HG03060 (cell line): ENCODE results near the gene CPS1.

Experiments used
- ATAC-seq: cut with Tn5 transposase; IDR thresholded peaks from one replicate; pipeline ENCODE4 v1.9.1; 2021; ENCODE audit warnings: low read depth, moderate number of reproducible peaks; ENCODE audit not compliant: unreplicated experiment

The CPS1 gene

GRCh38 chr2:210556329-210556980 lies at the start of gene CPS1:
Gene CPS1 (plus strand): TSS chr2:210556599. CDS start chr2:210556734, 135 bp downstream.
- ATAC-seq: no peak

DNA sequence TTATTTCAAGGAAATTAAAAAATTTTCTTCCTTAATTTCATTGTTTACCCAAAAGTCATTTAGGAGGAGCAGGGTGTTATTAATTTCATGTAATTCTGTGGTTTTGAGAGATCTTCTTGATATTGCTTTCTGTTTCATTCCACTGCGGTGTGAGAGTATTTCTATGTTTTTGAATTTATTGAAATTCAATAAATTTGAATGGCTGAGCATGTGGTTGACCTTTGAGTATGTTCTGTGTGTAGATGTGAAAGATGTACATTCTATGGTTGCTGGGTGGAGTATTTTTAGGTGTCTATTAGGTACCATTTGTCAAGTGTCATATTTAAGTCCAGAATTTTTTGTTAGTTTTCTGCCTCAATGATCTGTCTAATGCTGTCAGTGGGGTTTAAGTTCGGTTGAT lies 40.5 kb upstream of the CPS1 start:
- ATAC-seq: no peak

GRCh38 chr2:210517264-210517663 lies 39.1 kb upstream of the CPS1 start:
- no peak for ATAC-seq

DNA sequence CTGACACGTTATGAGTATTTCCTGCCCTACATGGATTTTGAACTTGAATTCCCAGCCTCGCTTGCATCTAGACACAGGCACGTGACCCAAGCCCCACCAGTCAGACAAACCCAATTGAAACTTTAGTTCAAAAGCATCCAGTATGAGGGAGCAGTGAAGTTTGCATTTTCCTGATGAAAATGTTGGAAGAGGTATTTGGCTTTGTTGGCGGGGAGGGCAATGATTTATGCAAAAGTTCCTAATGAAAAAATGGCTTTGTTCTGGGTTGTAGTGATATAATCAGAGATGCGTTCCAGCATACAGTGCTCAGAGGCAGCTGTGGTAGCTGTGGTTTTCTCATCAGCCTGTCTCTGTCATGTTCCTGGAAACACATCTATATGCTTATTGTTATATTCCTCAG lies 36.8 kb upstream of the CPS1 start:
- ATAC-seq: no peak

DNA sequence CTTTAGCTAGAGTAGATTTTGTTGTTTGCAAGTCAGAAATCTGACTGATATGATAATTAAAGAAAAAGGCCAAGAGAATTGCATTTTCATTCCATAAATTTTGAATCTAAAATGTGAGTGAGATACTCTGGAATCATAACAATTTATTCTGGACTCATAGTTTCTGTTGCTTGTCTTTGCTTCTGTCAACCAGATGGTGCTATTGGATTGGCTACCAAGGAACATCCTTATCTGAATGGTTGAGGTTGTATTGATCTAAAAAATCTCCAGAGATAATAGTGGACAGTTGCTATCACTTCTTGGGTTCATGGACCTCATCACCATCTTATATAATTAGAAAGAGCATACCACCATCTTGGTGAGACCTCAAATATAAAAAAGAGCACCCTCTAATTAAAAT lies 34.0 kb upstream of the CPS1 start:
- no peak for ATAC-seq

DNA sequence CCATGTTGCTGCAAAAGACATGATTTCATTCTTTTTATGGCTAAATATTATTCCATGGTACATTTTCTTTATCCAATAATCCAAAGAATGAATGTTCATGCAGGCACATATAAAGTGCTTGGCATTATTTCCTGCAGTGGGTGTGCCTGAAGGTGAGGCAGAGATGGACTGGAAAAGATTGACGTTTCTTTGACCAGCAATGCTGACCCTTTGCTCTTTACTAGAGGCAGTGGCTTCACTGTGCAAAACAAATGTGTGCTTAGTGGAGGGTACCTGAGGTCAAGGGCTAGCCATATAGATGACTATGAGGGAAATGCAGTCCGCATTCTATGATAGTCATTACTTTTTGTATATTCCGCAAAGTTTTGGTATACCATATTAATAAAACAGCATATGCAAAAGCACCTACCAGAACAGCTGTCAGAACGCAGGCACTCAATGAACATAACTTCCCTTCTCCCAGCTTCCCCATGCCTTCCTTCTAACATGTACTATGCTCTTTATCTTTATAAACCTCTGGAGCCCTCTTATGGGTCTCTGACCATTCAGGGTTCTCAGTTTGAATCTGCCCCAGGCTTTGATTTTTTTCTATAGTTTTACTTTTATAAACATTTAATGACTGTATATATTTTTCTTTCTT lies 32.6 kb upstream of the CPS1 start:
- ATAC-seq: no peak

GRCh38 chr2:210524533-210524932 lies 31.9 kb upstream of the CPS1 start:
- no peak for ATAC-seq

DNA sequence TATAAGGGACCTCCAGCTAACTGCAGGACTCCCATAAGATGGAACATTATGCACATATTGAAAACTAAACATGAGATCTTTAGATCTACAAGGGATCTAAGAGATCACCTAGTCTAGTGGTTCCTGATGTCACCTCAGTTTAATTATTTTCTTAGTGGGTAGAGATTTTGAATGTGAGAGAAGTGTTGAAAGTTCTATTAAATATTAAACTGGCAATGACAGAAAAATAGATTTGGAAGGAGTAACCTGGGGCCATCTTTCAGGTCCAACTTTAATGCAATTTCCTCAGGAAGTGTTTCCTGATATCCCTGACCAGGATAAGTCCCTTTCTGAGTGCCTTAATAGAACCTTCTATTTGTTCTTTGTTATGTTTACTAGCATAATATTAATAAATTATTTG lies 29.1 kb upstream of the CPS1 start:
- ATAC-seq: no peak

DNA sequence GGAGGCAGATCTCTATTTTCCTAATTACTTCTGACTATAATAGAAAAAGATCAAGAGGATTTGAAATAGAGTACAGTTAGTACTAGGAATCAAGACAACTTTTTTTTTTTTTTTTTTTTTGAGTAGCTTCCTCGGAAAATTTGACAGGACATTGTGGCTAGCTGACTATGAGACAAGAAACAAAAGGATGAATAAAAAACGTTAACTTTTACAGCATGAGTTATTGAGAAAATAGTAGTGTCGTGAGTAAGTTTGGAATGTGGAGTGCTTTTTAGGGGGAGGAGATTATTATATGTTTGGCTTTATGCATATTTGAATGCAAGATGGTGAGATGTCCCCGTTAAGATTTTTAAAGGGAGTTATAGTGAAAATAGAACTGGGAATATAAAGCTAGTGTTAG lies 27.7 kb upstream of the CPS1 start:
- ATAC-seq: no peak

GRCh38 chr2:210531050-210531449 lies 25.3 kb upstream of the CPS1 start:
- no peak for ATAC-seq

GRCh38 chr2:210531482-210531881 lies 24.9 kb upstream of the CPS1 start:
- ATAC-seq: no peak

- no peak for ATAC-seq
Measured at GRCh38 chr2:210533389-210533788, 23.0 kb upstream of the CPS1 start.

GRCh38 chr2:210534879-210535278 lies 21.5 kb upstream of the CPS1 start:
- ATAC-seq: no peak

- ATAC-seq: no peak
Measured at GRCh38 chr2:210536973-210537650, 19.3 kb upstream of the CPS1 start.

- no peak for ATAC-seq
Measured at GRCh38 chr2:210539035-210539434, 17.4 kb upstream of the CPS1 start.

DNA sequence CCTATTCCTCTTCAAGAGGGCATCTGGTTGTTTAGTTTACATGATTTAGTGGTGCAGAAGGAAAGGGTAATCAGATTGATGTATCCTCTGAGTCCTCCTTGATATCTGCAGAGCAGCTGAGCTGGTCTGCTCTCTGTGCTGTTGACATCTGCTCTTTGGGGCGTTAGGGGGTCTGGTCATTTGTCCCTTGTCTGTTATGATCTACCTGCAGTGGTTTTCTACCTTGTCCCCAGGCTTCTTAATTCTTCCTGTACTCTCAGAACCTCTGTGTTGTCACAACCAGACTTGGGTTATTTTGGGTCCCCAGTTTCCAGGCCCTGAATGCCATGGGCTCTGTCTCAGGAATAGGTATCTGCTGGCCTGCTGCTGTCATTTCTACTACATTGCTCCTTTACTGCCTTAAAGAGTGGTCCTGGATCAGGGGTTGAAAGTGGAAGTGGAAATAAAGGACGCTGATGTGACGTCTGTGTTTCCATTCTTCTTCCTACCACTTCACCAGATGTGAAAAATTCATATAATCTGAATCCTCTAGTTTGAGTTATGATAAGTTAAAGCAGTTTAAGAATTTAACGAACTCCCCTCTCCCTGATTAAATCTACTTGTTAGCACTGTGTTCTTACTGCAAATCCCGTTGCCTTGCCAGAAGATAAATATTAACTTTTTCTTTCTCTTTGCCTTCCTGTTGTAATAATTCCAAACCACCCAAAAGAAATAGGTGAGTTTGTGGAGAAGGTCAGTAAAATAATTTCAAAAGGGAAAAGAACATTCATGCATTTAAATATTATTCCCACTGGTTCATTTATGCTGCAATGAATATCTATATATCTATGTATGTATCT lies 16.6 kb upstream of the CPS1 start:
- no peak for ATAC-seq

GRCh38 chr2:210540471-210540870 lies 15.9 kb upstream of the CPS1 start:
- no peak for ATAC-seq

GRCh38 chr2:210540900-210541289 lies 15.5 kb upstream of the CPS1 start:
- no peak for ATAC-seq

- no peak for ATAC-seq
Measured at GRCh38 chr2:210541290-210541902, 15.0 kb upstream of the CPS1 start.

DNA sequence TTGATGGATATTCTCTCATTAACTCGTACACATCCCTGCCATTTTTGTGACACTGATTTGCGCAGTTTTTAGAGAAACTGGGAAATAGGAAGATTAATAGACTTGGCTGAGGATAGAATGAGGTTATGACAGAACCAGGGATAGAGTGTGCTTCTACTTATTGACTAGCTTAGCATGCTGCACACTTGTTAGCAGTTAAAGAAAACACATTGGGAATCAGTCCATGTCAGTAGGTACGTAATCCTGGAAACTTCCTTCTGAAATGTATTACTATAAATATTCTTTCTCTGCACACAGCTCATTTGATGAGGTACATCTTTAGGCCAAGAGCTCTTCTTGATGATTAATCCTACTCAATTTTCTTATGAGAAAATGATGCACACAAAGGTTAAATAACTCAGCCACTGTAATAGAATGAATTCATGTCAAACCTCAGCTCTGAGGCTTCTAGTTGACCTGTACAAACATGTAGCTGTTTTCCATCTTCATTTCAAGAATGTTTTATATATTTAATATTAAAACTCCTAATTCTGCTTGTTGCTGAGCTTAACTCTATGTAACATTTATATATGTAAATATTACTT lies 12.3 kb upstream of the CPS1 start:
- no peak for ATAC-seq
